EH (cell line): ENCODE results near the gene HDAC4.
A peak's percentile ranks its signal among the peaks of the same experiment; 100 is the strongest.

ENCODE experiments used
- DNase-seq: peaks from one replicate; pipeline ENCODE4 v3.0.0-alpha.2; 2015; ENCODE audit warnings: low read depth

HDAC4 gene

GRCh38 chr2:239167766-239168444 is 232.9 kb downstream of the HDAC4 start:
- DNase-seq = no peak

DNA sequence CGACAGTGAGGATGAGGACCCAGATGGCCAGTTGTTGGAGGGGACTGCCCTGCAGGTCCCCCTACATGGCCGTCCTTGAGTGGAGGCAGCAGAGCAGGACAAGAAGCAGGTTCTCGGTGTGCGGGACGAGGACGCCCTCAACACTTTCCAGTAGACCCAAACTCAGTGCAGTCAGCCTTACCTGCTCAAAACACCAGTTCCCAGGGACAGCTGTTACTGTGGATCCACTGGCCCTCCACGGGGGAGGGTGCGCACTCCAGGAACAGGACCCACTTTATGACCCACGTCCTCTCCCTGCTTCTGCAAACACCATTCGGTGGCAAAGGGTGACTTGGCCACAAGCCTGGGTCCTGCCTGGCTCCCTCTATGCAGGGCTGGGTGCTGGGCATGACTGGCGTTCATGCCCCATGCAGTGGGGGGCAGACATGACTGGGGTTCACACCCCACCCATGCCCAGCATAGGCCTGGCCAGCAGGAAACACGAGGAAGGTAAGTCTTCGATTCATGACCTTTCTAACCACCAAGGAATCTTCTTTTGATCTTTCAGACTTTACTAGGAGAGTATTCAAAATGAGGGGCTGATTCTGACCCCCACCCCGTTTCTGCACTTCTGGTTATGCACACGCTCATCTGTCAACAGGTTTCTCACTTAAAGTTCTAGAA is 233.7 kb downstream of the HDAC4 start:
- no peak for DNase-seq

- no peak for DNase-seq
Measured at GRCh38 chr2:239166201-239166834, 234.5 kb downstream of the HDAC4 start.

DNA sequence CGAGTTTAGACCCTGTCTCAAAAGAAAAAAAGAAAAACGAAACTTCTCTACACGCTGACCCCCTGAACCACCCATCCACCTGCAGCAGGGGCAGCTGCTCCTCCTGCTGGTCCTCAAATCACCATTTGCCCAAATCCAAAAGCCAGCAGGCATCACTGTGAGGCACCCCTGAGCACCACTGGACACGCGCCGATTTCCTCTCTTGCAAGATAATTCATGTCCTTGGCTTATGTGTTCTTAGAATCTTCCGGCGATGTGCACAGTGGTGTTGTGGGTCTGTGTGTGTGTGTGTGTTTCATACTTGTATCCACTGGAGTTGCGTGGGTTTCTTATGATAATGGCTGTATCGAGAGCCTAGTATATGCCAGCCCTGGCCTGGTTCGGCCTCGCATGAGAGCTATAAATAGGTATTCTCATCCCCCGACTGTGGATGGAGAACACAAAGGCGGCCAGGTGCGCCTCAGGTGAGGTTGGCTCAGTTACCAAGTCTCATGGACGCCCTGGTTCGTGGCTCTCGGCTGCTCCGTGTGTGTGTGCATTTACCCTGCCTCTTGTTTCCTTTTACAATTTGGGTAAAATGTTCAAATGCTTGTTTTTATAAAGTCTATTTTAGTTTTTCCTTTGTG is 235.5 kb downstream of the HDAC4 start:
- no peak for DNase-seq

- no peak for DNase-seq
Measured at GRCh38 chr2:239164335-239164871, 236.4 kb downstream of the HDAC4 start.

- DNase-seq = no peak
Measured at GRCh38 chr2:239163688-239164334, 237.0 kb downstream of the HDAC4 start.

- DNase-seq = no peak
Measured at GRCh38 chr2:239162976-239163687, 237.7 kb downstream of the HDAC4 start.

DNA sequence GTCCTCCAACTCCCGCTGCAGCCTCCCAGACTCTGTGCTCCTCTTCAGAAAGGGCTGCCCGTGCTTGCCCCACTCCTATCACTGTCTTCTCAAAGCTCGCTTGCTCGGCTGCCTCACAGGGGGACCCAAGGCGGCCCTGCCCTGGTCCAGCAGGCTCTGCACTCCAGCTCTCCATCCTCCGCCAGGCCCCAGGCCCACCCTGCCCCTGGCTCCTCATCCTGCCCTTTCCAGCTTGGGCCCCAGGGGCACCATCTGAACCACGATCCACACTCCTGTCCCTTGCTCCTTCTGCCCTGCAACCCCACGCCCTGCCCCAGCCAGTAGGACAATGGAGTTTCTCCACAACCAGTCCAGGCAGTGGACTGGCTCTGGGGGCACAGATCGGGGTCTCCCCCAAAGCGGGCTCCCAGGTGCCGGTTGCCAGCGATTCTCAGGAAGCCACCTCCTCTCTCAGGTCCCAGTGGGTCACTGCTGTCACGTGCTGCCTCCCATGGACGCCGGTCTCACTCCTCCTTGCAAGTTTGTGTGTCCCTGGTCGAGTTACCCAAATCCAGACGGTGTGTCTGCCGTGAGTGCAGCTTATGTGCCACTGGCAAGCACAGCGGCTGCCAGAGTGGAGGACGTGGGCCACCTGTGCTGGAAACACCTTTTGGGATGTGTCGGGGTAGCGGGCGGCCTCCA is 238.5 kb downstream of the HDAC4 start:
- DNase-seq = no peak

DNA sequence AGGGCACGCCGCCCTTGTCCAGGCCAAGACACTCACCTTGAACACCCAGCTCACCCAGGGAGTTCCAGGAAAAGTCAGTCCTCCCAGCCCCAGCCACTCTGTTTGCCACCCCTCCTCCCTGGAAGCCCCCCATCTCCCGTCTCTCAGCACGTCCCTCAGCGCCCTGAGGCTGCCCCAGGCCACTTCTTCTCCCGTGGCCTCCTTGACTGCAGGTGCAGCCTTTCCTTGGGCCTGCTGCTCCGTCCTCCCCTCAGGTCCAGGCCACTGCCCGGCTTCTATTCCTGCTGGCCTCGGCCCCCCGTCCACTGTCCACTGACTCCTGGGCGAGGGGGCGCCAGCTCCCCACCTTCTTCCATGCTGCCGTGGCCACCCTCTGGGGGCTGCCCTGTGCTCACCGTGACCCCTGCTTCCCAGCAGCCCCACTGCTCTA is 239.1 kb downstream of the HDAC4 start:
- DNase-seq = no peak

GRCh38 chr2:239160226-239161143 is 240.3 kb downstream of the HDAC4 start:
- DNase-seq = peak; percentile 3

DNA sequence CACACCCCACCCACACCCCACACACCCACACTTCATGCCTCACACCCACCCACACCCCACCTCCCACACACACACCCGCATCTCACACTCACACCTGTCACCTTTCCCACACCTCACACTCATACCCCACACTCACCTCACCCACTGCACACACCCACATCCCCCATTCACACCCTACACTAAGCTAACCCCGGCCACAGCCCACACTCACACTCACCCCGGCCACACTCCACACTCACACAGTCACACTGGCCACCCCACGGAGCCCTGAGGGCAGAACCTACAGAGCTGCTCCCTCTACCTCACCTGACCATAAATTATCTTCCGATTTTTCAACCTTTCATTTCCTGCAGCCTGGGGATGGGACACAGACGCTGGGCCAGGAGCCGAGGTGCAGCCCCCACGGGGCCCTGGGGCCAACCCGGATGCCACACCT is 241.3 kb downstream of the HDAC4 start:
- DNase-seq = no peak

GRCh38 chr2:239158641-239159475 is 242.0 kb downstream of the HDAC4 start:
- DNase-seq = no peak

GRCh38 chr2:239157771-239158170 is 243.0 kb downstream of the HDAC4 start:
- no peak for DNase-seq

- DNase-seq = no peak
Measured at GRCh38 chr2:239157269-239157668, 243.6 kb downstream of the HDAC4 start.

DNA sequence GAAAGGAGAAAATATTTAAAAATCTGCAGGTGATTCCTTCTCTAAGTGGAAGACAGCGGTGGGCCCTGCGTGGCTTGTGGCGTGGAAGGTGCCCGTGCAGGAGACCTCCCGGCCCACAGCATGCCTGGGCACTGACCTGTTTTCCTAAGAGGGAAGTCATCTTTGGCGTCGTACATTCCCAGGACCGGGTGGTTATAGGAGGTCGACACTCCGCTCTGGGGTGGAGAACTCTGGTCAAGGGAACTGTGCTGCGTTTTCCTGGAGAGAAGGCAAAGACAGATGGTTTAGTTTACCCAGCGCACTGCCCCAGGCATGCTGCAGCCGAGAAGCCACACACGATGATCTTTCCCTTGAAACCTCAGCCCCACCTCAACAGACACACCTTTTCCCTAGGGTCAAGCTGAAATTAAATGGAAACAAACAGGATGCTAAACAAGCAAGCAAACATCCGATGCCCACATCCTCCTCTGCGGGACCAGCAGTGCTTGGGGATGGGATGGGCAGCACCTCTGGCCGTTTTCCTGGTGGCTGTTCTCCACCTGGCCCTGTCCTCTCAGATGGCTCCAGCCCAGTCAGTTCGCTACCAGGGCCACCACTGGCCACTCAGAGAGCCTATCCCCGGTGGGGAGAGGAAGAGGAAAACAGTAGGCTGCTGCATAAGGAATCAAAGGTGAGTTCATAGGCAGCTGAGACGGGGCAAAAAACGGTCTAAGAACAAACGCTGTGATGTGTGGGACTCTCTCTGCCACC is 244.1 kb downstream of the HDAC4 start:
- DNase-seq = no peak

DNA sequence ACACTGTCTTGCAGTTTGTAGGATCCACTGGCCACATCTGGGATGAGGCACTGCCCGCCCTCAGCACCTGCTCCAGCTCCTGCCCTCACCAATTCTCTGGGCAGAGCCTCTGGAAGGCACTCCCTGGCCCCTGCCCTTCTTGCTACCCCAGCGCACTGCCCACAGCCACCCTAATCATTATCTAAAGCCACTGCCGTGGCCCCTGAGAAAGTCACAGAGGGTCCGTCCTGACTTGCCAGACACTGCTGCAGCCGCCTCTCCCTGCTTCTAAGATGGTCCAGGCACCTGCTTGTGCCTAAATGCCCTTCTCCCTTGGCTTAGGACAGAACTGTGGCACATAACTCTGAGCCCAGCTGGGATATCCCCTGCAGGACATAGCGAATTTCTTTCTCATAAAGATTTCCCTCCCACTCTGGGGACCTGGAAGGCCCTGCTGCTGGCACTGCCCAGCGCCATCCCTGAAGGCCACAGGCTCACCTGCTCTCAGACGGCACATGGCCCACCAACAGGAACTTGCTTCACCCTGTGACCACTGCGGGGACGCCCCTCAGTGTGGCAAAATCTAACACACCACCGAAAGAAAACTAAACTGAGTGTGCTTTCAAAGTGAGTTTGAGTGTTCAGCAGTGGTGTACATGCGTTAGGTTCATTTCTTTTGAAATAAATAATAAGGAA is 244.9 kb downstream of the HDAC4 start:
- DNase-seq = no peak
